H1 (cell line): ENCODE data around the gene RPTOR. TPM values are rescaled to one million over a fixed set of nuclear protein-coding genes. Genes with fewer than 3 reads are reported as not detected.

ENCODE experiments used
- CTCF ChIA-PET: fragments of 300-600 bp; sonication (Branson Sonifier 250); formaldehyde crosslinking; loops from one replicate; lab custom pipeline; 2021; ENCODE audit not compliant: partially characterized antibody; lab: Charles Lee
- POLR2A ChIA-PET: fragments of 300-600 bp; sonication (Branson Sonifier 250); formaldehyde crosslinking; loops from one replicate; lab custom pipeline; 2021; ENCODE audit warnings: inconsistent platforms; ENCODE audit not compliant: partially characterized antibody; lab: Charles Lee
- DNase-seq, 2 experiments: peaks; one replicate each; pipeline versions ENCODE4 v3.0.0 to v3.0.0-alpha.2; 2010 to 2022; ENCODE audit warnings: low spot score in 2 of 2, low read depth in 1 of 2, mixed read lengths in 1 of 2
- FAIRE-seq: peaks from 2 replicates; lab custom pipeline; 2011; peaks lifted over from hg19 to GRCh38; lab: Jason Lieb, UNC
- H2AFZ ChIP-seq: 2 replicates; pipeline ENCODE4 v1.8.1; 2012; ENCODE audit warnings: low read length, inconsistent platforms
- H2AK5ac ChIP-seq: 2 replicates; pipeline ENCODE4 v1.6.1; 2013; ENCODE audit warnings: low read depth, low read length
- H2BK120ac ChIP-seq: replicated peaks from 2 replicates; pipeline ENCODE3; 2013; ENCODE audit warnings: low read depth, low read length, inconsistent platforms
- H2BK12ac ChIP-seq: 2 replicates; pipeline ENCODE4 v1.6.1; 2013; ENCODE audit warnings: low read depth, low read length
- H2BK15ac ChIP-seq: 2 replicates; pipeline ENCODE4 v1.6.1; 2013; ENCODE audit warnings: low read length
- H2BK20ac ChIP-seq: 2 replicates; pipeline ENCODE4 v1.6.1; 2013; ENCODE audit warnings: low read length
- H2BK5ac ChIP-seq: 2 replicates; pipeline ENCODE4 v1.6.1; 2013; ENCODE audit warnings: low read depth, low read length
- H3K14ac ChIP-seq: 2 replicates; pipeline ENCODE4 v1.6.1; 2013; ENCODE audit warnings: inconsistent platforms; ENCODE audit not compliant: insufficient read length
- H3K18ac ChIP-seq: 2 replicates; pipeline ENCODE4 v1.6.1; 2013; ENCODE audit warnings: low read length; ENCODE audit errors: extremely low read depth
- H3K23ac ChIP-seq: 2 replicates; pipeline ENCODE4 v1.6.1; 2013; ENCODE audit warnings: inconsistent platforms; ENCODE audit not compliant: insufficient read length
- H3K23me2 ChIP-seq: 2 replicates; pipeline ENCODE4 v1.6.1; 2013; ENCODE audit warnings: low read depth, low read length
- H3K27ac ChIP-seq: 2 replicates; pipeline ENCODE4 v1.6.1; 2011; ENCODE audit warnings: low read depth, low read length, inconsistent platforms
- H3K27me3 ChIP-seq, 4 experiments: replicated peaks in 1 of 4; 1 replicate in 1 of 4; 2 replicates in 3 of 4; pipeline versions ENCODE4 v1.6.1 to v1.8.1; 2011 to 2013; ENCODE audit warnings: low read length in 3 of 4, mild to moderate bottlenecking in 3 of 4, inconsistent platforms in 2 of 4, mixed read lengths in 2 of 4, moderate library complexity in 1 of 4; ENCODE audit not compliant: control insufficient read depth in 3 of 4, insufficient read depth in 3 of 4; ENCODE audit errors: extremely low read depth in 1 of 4
- H3K36me3 ChIP-seq, 4 experiments: 2 replicates each; pipeline versions ENCODE4 v1.6.1 to v1.8.1; 2011 to 2013; ENCODE audit warnings: mild to moderate bottlenecking in 4 of 4, low read length in 3 of 4, moderate library complexity in 2 of 4, control low read depth in 1 of 4, inconsistent platforms in 1 of 4; ENCODE audit not compliant: insufficient read depth in 4 of 4, control insufficient read depth in 2 of 4
- H3K4ac ChIP-seq: replicated peaks from 2 replicates; pipeline ENCODE3; 2013; ENCODE audit warnings: low read length, low read depth, mixed read lengths, inconsistent platforms; ENCODE audit not compliant: insufficient read length
- H3K4me1 ChIP-seq, 4 experiments: replicated peaks in 1 of 4; 1 replicate in 1 of 4; 2 replicates in 3 of 4; pipeline versions ENCODE4 v1.6.1 to v1.8.1; 2011 to 2013; ENCODE audit warnings: low read length in 3 of 4, inconsistent platforms in 2 of 4, mixed read lengths in 1 of 4; ENCODE audit not compliant: insufficient read depth in 4 of 4, control insufficient read depth in 3 of 4
- H3K4me2 ChIP-seq, 2 experiments: 2 replicates each; pipeline versions ENCODE4 v1.6.1 to v1.8.1; 2011 to 2013; ENCODE audit warnings: low read depth in 2 of 2, low read length in 2 of 2, control low read depth in 1 of 2, inconsistent platforms in 1 of 2, mild to moderate bottlenecking in 1 of 2; ENCODE audit not compliant: insufficient read depth in 1 of 2
- H3K4me3 ChIP-seq, 4 experiments: fragments of 200-600, 300-600 bp in 1 of 4; sonication (generic), shearing (Covaris generic), sonication (Bioruptor Twin) in 1 of 4; 2 replicates each; pipeline versions ENCODE4 v1.5.1 to v1.8.1; 2011 to 2016; ENCODE audit warnings: low read length in 4 of 4, low read depth in 3 of 4, control low read depth in 2 of 4, inconsistent platforms in 2 of 4, mild to moderate bottlenecking in 2 of 4, mixed read lengths in 1 of 4, moderate library complexity in 1 of 4; ENCODE audit not compliant: insufficient read depth in 2 of 4; ENCODE audit errors: extremely low read depth in 1 of 4
- H3K56ac ChIP-seq: replicated peaks from 2 replicates; pipeline ENCODE3; 2013; ENCODE audit warnings: low read depth, mild to moderate bottlenecking, mixed read lengths, low read length, inconsistent platforms; ENCODE audit not compliant: insufficient read length
- H3K79me1 ChIP-seq: 2 replicates; pipeline ENCODE4 v1.6.1; 2013; ENCODE audit warnings: low read depth, low read length, control low read depth
- H3K79me2 ChIP-seq, 2 experiments: 2 replicates each; pipeline versions ENCODE4 v1.6.1 to v1.8.1; 2012 to 2013; ENCODE audit warnings: low read length in 2 of 2, mild to moderate bottlenecking in 2 of 2, inconsistent platforms in 1 of 2; ENCODE audit not compliant: insufficient read depth in 2 of 2, control insufficient read depth in 1 of 2
- H3K9ac ChIP-seq, 4 experiments: replicated peaks in 1 of 4; 1 replicate in 1 of 4; 2 replicates in 3 of 4; pipeline versions ENCODE4 v1.6.1 to v1.8.1; 2011 to 2013; ENCODE audit warnings: low read depth in 3 of 4, low read length in 3 of 4, control low read depth in 2 of 4, mild to moderate bottlenecking in 2 of 4, moderate library complexity in 2 of 4, inconsistent platforms in 1 of 4; ENCODE audit errors: extremely low read depth in 1 of 4
- H3K9me3 ChIP-seq, 2 experiments: 2 replicates each; pipeline versions ENCODE4 v1.6.1 to v1.8.1; 2012 to 2013; ENCODE audit warnings: mild to moderate bottlenecking in 2 of 2, moderate library complexity in 2 of 2, control low read depth in 1 of 2, inconsistent platforms in 1 of 2, low read depth in 1 of 2, low read length in 1 of 2, mixed read lengths in 1 of 2; ENCODE audit not compliant: insufficient read depth in 2 of 2
- H4K20me1 ChIP-seq, 2 experiments: replicated peaks in 1 of 2; 2 replicates each; pipeline versions ENCODE3 to v1.8.1; 2011 to 2013; ENCODE audit warnings: inconsistent platforms in 2 of 2, low read length in 2 of 2, mild to moderate bottlenecking in 1 of 2; ENCODE audit not compliant: insufficient read depth in 2 of 2, control insufficient read depth in 1 of 2
- H4K5ac ChIP-seq: 2 replicates; pipeline ENCODE4 v1.6.1; 2013; ENCODE audit warnings: low read length, low read depth, mixed read lengths, inconsistent platforms; ENCODE audit not compliant: insufficient read length
- H4K8ac ChIP-seq: 2 replicates; pipeline ENCODE4 v1.8.0; 2013; ENCODE audit warnings: mild to moderate bottlenecking, moderate library complexity, low read length, inconsistent platforms; ENCODE audit not compliant: insufficient read depth; ENCODE audit errors: extremely low read depth
- H4K91ac ChIP-seq: replicated peaks from 2 replicates; pipeline ENCODE3; 2013; ENCODE audit warnings: low read length, mixed read lengths, inconsistent platforms; ENCODE audit not compliant: insufficient read length
- SIN3A ChIP-seq, 2 experiments: IDR thresholded peaks in 1 of 2; conservative IDR thresholded peaks in 1 of 2; 2 replicates each; pipeline ENCODE4 v1.6.1; 2011 to 2012; ENCODE audit warnings: low read length in 2 of 2, improper control_type of control experiment in 1 of 2, low read depth in 1 of 2, mild to moderate bottlenecking in 1 of 2
- SP4 ChIP-seq: IDR thresholded peaks from 2 replicates; pipeline ENCODE4 v1.6.1; 2012; ENCODE audit warnings: low read length, inconsistent platforms
- TEAD4 ChIP-seq: IDR thresholded peaks from 2 replicates; pipeline ENCODE4 v1.6.1; 2012; ENCODE audit warnings: low read depth, low read length, inconsistent platforms, mixed read lengths
- whole genome bisulfite sequencing, 2 experiments: shearing (Covaris generic) in 1 of 2; methylation state at CpG; one replicate each; pipeline versions ENCODE4 v1.1.6 to v1.1.7; 2013 to 2015; ENCODE audit warnings: low lambda C conversion rate in 2 of 2, mixed read lengths in 2 of 2, inconsistent platforms in 1 of 2, low coverage in 1 of 2, missing lambda C conversion rate in 1 of 2; ENCODE audit not compliant: insufficient replicate concordance in 2 of 2, insufficient coverage in 1 of 2, insufficient read length in 1 of 2; ENCODE audit errors: extremely low coverage in 1 of 2, missing lambda C conversion rate in 1 of 2; 5-methylcytosine and 5-hydroxymethylcytosine counted together
- polyA plus RNA-seq, 7 experiments: library from polyadenylated mRNA; depleted of rRNA in 3 of 7; stranded (reverse) in 5 of 7; unstranded in 2 of 7; fragments of >200 nt in 5 of 7; fragments of 200-250 nt in 2 of 7; gene quantifications; 1 replicate in 5 of 7; 2 replicates in 1 of 7; 4 replicates in 1 of 7; pipeline versions ENCODE4 v1.2.1 to v1.2.3, GENCODE V29; 2011 to 2013; ENCODE audit warnings: missing spikeins in 2 of 7, mixed read lengths in 2 of 7
- total RNA-seq: library from RNA; stranded (reverse); fragmentation: NEBNext Ultra II Directional; extraction: Animal tissue kit (Norgen Biotek cat#: 25700); gene quantifications from 2 replicates; pipeline ENCODE4 v1.2.1, GENCODE V29; 2021

Gene RPTOR
- total and polyA plus RNA-seq, 2 of the 8 experiments (the other 6 are each of a cell fraction or from before 2014, with no cell fraction given), result 6.9 to 28.7 TPM

- Histone ChIP-seq H2BK12ac (no peak overlapping the region), H3K4ac (no peak overlapping the region), H4K20me1 (no peaks in the 10 kb centered on the region), H3K23me2 (no peaks in the 10 kb centered on the region), H4K91ac (no peak overlapping the region), H3K56ac (no peak overlapping the region), H2AFZ (no peak overlapping the region), H3K4me3 (no peak overlapping the region), H3K36me3 (no peaks in the 10 kb centered on the region), H4K5ac (no peak overlapping the region), H3K79me2 (no peaks in the 10 kb centered on the region), H3K14ac (no peak overlapping the region), H3K9me3 (peaks cover 9 to 12% of the 10 kb centered on the region in 2 experiments), H3K18ac (no peak overlapping the region), H2BK5ac (no peak overlapping the region), H3K9ac (no peak overlapping the region), H3K27ac (no peak overlapping the region), H3K79me1 (no peaks in the 10 kb centered on the region), H2BK120ac (no peak overlapping the region), H2BK20ac (no peak overlapping the region), H2AK5ac (no peak overlapping the region), H2BK15ac (no peak overlapping the region), H4K8ac (no peak overlapping the region), H3K4me2 (no peak overlapping the region), H3K4me1 (peaks cover 0 to 2% (median 0%) of the 10 kb centered on the region in 4 experiments; a peak in 2 of 7 replicates), H3K27me3 (no peaks in the 10 kb centered on the region), H3K23ac (no peak overlapping the region)
- no peak for FAIRE-seq
- DNase-seq, result no peak
- CTCF ChIA-PET, result interaction anchor here (1.1 to 1.3 kb wide), 3 partner anchors 9 to 82 kb away, joined by 3 read pairs; no protein-coding TSS in a partner anchor
- 83% methylated on average over 1 of the region's 1 CpG; no CpG with 5 or more reads in 1 of the 2 experiments for WGBS, 2 experiments
- POLR2A ChIA-PET, result interaction anchor here (1.1 kb wide), 1 partner anchor 20 kb away, joined by 3 read pairs; the partner anchor contains the start of gene BAIAP2
- TF ChIP-seq SP4, result no peak
- TF ChIP-seq SIN3A (conservative IDR thresholded peaks at IDR 0.05 in 1 of 2, IDR thresholded peaks at IDR 0.05 in 1 of 2; ENCODE audit: low read depth in 1 of 2, low read length in 2 of 2), result no peak
- no peak for TF ChIP-seq TEAD4
Observed at GRCh38 chr17:81015136-81015535, 470.5 kb downstream of the RPTOR start.
